COLO829 (cell line): ENCODE measurements around the gene EMSY.

ENCODE experiments used
- DNase-seq: peaks from one replicate; pipeline ENCODE4 v3.0.0; 2012; ENCODE audit warnings: low spot score

EMSY gene

GRCh38 chr11:76459299-76459698 lies 14.5 kb downstream of the EMSY start:
- no peak for DNase-seq

- no peak for DNase-seq
These were observed 15.0 kb downstream of the EMSY start for GRCh38 chr11:76459846-76460245.

DNA sequence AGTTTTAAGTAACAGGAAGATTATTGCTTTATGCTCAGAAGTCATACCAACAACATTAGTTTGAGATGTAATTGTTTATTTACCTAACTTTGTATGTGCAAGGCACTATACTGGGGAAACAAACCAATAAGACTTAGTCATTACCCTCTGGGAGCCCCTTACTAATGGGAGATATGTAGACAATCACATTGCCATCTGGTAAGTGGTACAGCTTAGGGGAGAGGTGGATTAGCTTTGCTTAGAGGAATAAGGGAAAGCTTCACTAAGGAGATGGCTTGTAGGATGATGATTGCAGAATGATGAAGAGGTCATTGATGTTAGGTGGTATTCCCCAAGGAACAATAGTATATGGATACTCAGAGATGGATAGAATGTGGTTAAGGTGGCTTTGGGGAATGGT lies 17.5 kb downstream of the EMSY start:
- DNase-seq, result no peak

DNA sequence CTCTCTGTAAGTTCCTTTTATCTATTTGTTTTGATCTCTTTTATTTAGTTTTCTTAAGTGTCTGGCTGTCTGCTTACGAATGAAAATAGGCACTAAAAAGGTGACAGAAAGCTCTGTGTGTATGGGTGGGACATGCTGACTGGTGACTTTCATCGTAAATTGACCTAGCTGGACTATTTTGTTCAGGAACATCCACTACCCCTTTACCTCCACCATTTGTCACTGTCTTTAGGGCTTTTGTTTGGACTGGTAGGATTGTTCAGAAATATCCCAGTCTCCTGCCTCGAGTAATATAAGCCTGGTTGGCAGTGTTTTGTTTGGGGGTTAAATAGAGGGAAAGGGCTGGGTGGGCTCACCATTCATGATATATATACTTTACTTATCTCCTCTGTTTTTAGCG lies 20.9 kb downstream of the EMSY start:
- no peak for DNase-seq

DNA sequence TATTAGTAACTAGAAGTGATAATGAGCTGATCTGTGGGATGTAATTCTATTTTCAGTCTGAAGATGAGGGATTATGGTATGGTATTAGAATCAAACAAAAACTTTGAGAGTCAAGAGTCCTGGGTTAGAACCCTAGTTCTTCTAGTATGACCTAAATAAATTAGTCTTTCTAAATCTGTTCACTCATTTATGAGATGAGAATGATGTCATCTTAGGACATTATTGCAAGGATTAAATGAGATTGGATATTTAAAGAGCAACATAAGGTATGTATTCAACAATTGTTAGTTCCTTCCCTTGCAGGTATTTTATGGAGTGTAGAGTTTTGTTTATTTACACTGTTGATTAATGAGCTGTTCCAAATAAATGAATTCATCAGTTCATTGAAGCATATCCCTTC lies 21.8 kb downstream of the EMSY start:
- no peak for DNase-seq

DNA sequence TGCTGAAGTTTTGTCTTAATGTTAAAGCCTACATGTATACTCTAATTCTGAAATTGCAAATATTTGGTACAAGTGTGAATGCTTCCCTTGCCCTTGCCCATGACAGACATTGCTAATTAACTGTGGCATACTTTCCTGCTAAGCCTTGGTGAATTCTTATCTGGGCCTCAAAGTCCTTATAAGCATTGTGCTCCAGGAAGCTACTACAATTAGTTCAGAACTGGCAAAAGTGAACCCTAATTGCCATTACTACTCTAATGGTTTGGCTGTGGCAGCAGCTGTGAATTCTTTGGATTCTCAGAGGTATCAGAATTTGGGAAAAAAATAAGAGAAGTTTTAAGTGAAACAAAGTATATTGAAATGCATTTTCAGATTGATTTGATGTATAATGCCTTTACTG lies 24.3 kb downstream of the EMSY start:
- no peak for DNase-seq

DNA sequence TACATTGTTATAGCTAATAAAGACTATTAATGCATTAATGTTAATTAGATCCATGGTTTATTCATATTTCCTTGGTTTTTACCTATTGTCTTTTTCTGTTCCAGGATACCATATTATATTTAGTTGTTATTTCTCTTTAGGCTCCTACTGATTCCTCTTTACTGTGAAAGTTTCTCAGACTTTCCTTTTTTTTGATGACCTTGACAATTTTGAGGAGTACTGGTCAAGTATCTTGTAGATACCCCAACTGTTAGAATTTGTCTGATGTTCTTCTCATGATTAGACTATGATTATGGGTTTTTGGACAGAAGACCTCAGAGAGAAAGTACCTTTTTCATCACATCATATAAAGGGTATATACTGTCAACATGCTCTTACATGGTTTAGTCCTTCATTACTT lies 26.6 kb downstream of the EMSY start:
- no peak for DNase-seq

GRCh38 chr11:76480241-76480640 lies 35.4 kb downstream of the EMSY start:
- no peak for DNase-seq

GRCh38 chr11:76491644-76492043 lies 46.8 kb downstream of the EMSY start:
- DNase-seq, result no peak

DNA sequence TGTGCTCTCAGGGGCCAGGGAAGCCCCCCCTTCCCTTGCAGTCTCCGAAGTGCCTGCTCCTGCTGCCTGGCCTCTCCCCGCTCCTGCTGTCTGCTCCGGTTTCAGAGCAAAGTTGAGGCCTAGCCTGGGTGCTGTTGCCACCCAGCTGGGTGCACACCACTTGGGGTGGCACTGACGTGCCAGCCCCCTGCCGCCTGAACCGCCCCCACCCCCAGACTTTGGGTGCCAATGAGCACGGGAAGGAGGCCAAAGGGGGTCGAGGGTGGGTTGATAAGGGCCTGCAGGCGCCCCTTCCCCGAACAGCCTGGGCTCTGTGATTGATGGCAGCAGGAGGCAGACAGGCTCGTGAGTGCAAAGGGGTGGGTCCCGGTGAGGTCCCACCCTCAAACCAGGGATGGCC lies 48.2 kb downstream of the EMSY start:
- no peak for DNase-seq

DNA sequence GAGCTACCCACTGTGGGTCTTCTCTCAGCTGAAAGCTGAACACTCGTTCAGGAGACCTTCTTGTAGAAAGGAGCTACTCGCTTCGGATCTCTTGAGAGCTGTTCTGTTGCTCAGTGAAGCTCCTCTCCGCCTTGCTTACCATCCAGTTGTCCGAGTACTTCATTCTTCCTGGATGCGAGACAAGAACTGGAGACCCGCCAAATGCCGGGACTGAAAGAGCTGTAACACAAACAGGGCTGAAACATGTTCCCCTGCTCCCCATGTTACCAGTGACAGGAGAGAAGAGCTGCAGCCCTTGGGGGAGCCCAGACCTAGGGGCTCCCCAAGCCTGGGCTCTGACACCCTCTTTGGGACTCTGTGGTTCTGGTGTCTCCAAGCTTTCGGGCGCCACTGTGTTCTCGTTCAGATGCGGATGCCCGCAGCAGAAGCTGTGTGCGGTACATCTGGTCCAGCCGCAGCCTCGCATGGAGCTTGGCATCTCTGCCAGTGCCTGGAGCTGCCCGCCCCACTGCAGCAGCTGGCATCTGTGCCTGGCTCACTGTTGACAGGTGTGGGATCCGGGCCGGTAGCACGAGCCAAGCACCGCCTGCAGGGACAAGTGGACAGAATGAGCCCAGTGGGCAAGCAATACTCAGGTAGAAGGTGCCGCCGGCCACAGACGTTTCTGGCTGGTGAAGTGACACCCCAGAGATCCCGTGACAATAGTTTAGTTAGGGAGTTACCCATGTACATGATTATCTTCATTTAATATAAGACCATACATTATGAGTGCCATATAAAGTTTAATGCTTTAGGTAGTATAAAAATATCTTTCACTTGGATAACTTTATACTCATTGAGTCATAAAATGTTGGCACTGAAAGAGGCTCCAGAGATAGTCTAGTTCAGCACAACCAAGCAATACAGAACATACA lies 49.1 kb downstream of the EMSY start:
- DNase-seq, result no peak

- DNase-seq, result no peak
These were observed 50.2 kb downstream of the EMSY start for GRCh38 chr11:76495019-76495418.

- DNase-seq, result no peak
These were observed 51.4 kb downstream of the EMSY start for GRCh38 chr11:76496174-76496573.

DNA sequence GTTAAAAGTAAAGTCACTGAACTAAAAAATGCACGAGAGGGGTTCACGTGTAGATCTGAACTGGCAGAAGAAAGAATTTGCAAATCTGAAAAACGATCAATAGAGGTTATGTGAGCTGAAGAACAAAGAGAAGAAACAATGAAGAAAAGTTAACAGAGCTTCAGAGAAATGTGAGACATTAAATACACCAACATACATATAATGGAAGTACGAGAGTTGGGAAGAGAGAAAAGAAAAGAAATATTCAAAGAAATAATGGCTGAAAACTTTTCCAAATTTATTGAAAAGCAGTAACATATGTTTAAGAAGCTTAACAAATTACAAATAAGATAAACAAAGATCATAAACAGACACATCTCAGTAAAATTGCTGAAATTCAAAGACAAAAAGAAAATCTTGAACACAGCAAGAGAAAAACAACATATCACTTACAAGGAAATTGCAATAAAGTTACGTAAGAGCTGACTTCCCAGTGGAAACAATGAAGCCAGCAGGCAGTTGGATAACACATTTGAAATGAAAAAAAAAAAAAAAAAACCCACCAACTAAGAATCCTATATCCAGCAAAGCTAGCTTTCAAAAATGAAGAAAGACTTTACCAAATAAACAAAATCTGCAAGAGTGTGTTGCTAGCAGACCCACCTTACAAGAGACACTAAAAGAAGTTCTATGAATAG lies 56.8 kb downstream of the EMSY start:
- no peak for DNase-seq

GRCh38 chr11:76506833-76507232 lies 62.0 kb downstream of the EMSY start:
- no peak for DNase-seq

DNA sequence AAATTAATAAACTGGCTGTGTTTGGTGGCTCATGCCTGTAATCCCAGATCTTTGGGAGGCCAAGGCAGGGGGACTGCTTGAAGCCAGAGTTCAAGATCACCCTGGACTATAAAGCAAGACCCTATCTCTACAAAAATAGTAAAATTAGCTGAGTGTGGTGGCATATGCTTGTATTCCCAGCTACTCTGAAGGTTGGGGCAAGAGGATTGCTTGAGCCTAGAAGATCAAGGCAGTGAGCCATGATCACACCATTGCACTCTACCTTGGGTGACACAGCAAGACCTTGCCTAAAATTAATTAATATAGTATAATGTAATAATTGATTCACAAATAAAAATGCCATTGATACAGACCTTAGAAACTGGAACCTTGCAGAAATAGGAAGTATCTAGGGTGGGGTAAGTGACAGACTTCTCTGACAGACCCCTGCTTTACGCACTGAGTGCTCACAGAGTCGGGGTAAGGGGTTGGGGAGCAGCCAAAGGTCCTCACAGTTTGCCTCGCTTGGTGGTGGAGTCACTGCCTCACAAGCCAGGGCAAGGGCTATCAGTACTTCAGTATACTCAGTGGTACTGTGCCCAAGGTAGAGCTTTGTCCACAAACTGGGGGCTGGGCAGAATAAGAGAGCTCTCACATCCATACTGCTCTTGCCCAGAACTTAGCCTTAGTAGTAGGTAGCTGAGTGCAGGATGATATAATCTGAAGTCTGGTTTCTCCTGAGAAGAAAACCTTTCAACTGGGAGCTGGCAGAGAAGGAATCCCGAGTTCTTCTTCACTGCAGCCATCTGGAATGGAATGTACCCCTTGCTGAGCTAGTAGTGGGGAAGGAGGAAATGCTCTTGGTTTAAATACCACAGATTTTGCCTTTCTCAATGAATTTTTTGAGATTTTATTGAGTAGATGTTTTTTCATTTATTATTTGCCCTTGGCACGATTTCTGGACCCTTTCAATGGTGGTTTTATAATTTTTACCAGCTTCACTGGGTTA lies 65.5 kb downstream of the EMSY start:
- no peak for DNase-seq

GRCh38 chr11:76512851-76513653 lies 68.2 kb downstream of the EMSY start:
- no peak for DNase-seq

GRCh38 chr11:76513654-76514034 lies 68.8 kb downstream of the EMSY start:
- DNase-seq, result no peak

GRCh38 chr11:76515494-76515893 lies 70.7 kb downstream of the EMSY start:
- no peak for DNase-seq

- no peak for DNase-seq
These were observed 78.3 kb downstream of the EMSY start for GRCh38 chr11:76523147-76523546.

DNA sequence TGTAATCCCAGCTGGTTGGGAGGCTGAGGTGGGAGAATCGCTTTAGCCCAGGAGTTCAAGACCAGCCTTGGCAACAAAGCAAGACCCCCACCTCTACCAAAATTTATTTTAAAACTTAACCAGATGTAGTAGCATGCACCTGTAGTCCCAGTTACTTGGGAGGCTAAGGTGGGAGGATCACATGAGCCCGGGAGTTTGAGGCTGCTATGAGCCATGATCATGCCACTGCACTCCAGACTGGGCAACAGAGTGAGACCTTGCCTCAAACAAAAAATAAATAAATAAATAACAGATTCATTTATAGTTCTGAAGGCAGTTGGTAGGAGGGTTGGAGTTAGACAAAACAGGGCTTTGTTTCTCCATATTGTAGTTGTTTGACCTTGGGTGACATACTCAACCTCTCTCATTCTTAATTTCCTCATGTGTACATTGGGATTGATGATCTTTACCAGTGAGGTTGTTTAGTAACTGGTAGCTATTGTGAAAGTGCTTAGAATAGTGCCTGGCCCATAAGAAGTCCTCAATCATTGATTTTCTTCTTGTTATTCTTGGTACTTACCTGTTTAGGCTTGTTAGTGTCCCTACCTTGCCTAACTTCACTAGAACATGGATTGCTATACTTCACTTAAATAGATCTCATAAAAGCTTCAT lies 79.1 kb downstream of the EMSY start:
- DNase-seq, result no peak
